Endothelial cell of umbilical vein (primary cell): ENCODE data around the gene ANKIB1. TPM values are rescaled to one million over a fixed set of nuclear protein-coding genes. Genes with fewer than 3 reads are reported as not detected.

Experiments used
- BruUV-seq: library from RNA; stranded (reverse); fragments of 400-500 nt; replicated peaks from 2 replicates; lab custom pipeline; 2021; lab: Mats Ljungman, UMichigan
- CTCF ChIA-PET: fragments of 300-600, 350-600 bp; sonication (Branson Sonifier 250); formaldehyde crosslinking; loops from one replicate; lab custom pipeline; 2021; ENCODE audit warnings: antibody characterized with exemption, inconsistent platforms; lab: Charles Lee
- POLR2A ChIA-PET: fragments of 300-600, 350-600 bp; sonication (Branson Sonifier 250); formaldehyde crosslinking; loops from one replicate; lab custom pipeline; 2021; ENCODE audit warnings: antibody characterized with exemption, inconsistent platforms; lab: Charles Lee
- DNase-seq: peaks from one replicate; pipeline ENCODE4 v3.0.0-alpha.2; 2011; ENCODE audit warnings: low read depth, low spot score
- FAIRE-seq: peaks from 2 replicates; lab custom pipeline; 2011; peaks lifted over from hg19 to GRCh38; lab: Jason Lieb, UNC
- H2AFZ ChIP-seq: 2 replicates; pipeline ENCODE4 v1.6.0; 2012; ENCODE audit warnings: low read depth, low read length, control low read depth, inconsistent platforms
- H3K27ac ChIP-seq: 2 replicates; pipeline ENCODE4 v1.5.1; 2011; ENCODE audit warnings: low read depth, mild to moderate bottlenecking, control low read depth, low read length, moderate library complexity; ENCODE audit not compliant: insufficient read depth
- H3K27me3 ChIP-seq, 2 experiments: 2 replicates each; pipeline versions ENCODE4 v1.6.0 to v1.6.1; 2011; ENCODE audit warnings: low read length in 2 of 2, mixed read lengths in 1 of 2; ENCODE audit not compliant: control insufficient read depth in 2 of 2, insufficient read depth in 2 of 2
- H3K36me3 ChIP-seq, 2 experiments: 2 replicates in 1 of 2; 3 replicates in 1 of 2; pipeline ENCODE4 v1.5.1; 2011; ENCODE audit warnings: low read length in 2 of 2, mild to moderate bottlenecking in 1 of 2, moderate library complexity in 1 of 2; ENCODE audit not compliant: control insufficient read depth in 2 of 2, insufficient read depth in 2 of 2; ENCODE audit errors: extremely low read depth in 1 of 2
- H3K4me1 ChIP-seq: 3 replicates; pipeline ENCODE4 v1.5.1; 2011; ENCODE audit warnings: mild to moderate bottlenecking, low read length; ENCODE audit not compliant: control insufficient read depth, insufficient read depth; ENCODE audit errors: extremely low read depth
- H3K4me2 ChIP-seq: 2 replicates; pipeline ENCODE4 v1.6.1; 2011; ENCODE audit warnings: low read length, control low read depth, mixed read lengths; ENCODE audit not compliant: insufficient read depth
- H3K4me3 ChIP-seq, 3 experiments: fragments of 200-600 bp in 1 of 3; sonication (generic), shearing (Covaris generic) in 1 of 3; replicated peaks in 1 of 3; 2 replicates each; pipeline ENCODE4 v1.5.1; 2011 to 2016; ENCODE audit warnings: control low read depth in 3 of 3, low read length in 3 of 3, mild to moderate bottlenecking in 2 of 3, inconsistent platforms in 1 of 3, low read depth in 1 of 3, moderate library complexity in 1 of 3; ENCODE audit not compliant: insufficient read depth in 1 of 3
- H3K79me2 ChIP-seq: 2 replicates; pipeline ENCODE4 v1.6.0; 2012; ENCODE audit warnings: low read length, inconsistent platforms; ENCODE audit not compliant: control insufficient read depth, insufficient read depth
- H3K9ac ChIP-seq: replicated peaks from 2 replicates; pipeline ENCODE3; 2011; ENCODE audit warnings: low read length, control low read depth; ENCODE audit not compliant: insufficient read depth; ENCODE audit errors: extremely low read depth
- H3K9me1 ChIP-seq: replicated peaks from 3 replicates; pipeline ENCODE4 v1.6.0; 2011; ENCODE audit warnings: mild to moderate bottlenecking, low read length; ENCODE audit not compliant: control insufficient read depth, insufficient read depth; ENCODE audit errors: extremely low read depth
- H3K9me3 ChIP-seq: replicated peaks from 2 replicates; pipeline ENCODE4 v1.5.1; 2012; ENCODE audit warnings: low read length, inconsistent platforms; ENCODE audit not compliant: control insufficient read depth, insufficient read depth
- H4K20me1 ChIP-seq: replicated peaks from 2 replicates; pipeline ENCODE3; 2011; ENCODE audit warnings: mild to moderate bottlenecking, low read length; ENCODE audit not compliant: control insufficient read depth, insufficient read depth; ENCODE audit errors: extremely low read depth
- CTCF ChIP-seq, 2 donors: IDR thresholded peaks; 1 replicate in 1 of 2; 2 replicates in 1 of 2; pipeline ENCODE4 v1.5.1; 2011; ENCODE audit warnings: low read length in 2 of 2, mild to moderate bottlenecking in 2 of 2, moderate library complexity in 2 of 2, control low read depth in 1 of 2, inconsistent platforms in 1 of 2, low read depth in 1 of 2; ENCODE audit not compliant: insufficient read depth in 1 of 2; ENCODE audit errors: extremely low read depth in 1 of 2
- EZH2 ChIP-seq: IDR thresholded peaks from 2 replicates; pipeline ENCODE4 v1.6.1; 2012; ENCODE audit warnings: borderline replicate concordance, low read depth, mild to moderate bottlenecking, moderate library complexity, low read length, inconsistent platforms; ENCODE audit not compliant: severe bottlenecking
- FOS ChIP-seq: IDR thresholded peaks from 2 replicates; pipeline ENCODE4 v1.6.1; 2011; ENCODE audit warnings: mild to moderate bottlenecking, low read length, moderate library complexity, borderline replicate concordance; ENCODE audit not compliant: insufficient read depth
- GATA2 ChIP-seq: IDR thresholded peaks from 2 replicates; pipeline ENCODE4 v1.7.0; 2011; ENCODE audit warnings: low read depth, mild to moderate bottlenecking, moderate library complexity, mixed read lengths, low read length; ENCODE audit not compliant: insufficient read length, insufficient read depth
- JUN ChIP-seq: IDR thresholded peaks from 2 replicates; pipeline ENCODE4 v1.6.1; 2011; ENCODE audit warnings: borderline replicate concordance, low read depth; ENCODE audit not compliant: insufficient read length, insufficient read depth
- MYC ChIP-seq: IDR thresholded peaks from one replicate; pipeline ENCODE4 v1.6.1; 2011; ENCODE audit warnings: mild to moderate bottlenecking, low read depth, low read length
- POLR2A ChIP-seq: IDR thresholded peaks from 2 replicates; pipeline ENCODE4 v1.6.1; 2012; ENCODE audit warnings: low read depth, mild to moderate bottlenecking, control low read depth, low read length
- POLR2AphosphoS5 ChIP-seq: IDR thresholded peaks from 2 replicates; pipeline ENCODE4 v1.6.1; 2012; ENCODE audit warnings: low read depth, mild to moderate bottlenecking, control low read depth, low read length, moderate library complexity; ENCODE audit not compliant: insufficient read depth
- dilution Hi-C: fragments of 300-500 bp; cut with MboI; formaldehyde crosslinking; loops from one replicate; pipeline ENCODE4 v1.15.0; 2019; ENCODE audit warnings: low sequenced_read_pairs; ENCODE audit not compliant: extremely low pct_ligation_motif_present
- intact Hi-C: fragments of 100-400 bp; cut with micrococcal nuclease; formaldehyde crosslinking; loops from one replicate; pipeline ENCODE4 v1.10.0; 2022
- polyA plus RNA-seq, 4 experiments: library from polyadenylated mRNA; depleted of rRNA in 3 of 4; stranded (reverse) in 3 of 4; unstranded in 1 of 4; fragments of >200 nt; gene quantifications; 2 replicates each; pipeline versions ENCODE4 v1.2.1 to v1.2.3, GENCODE V29; 2011 to 2012; ENCODE audit warnings: missing spikeins in 1 of 4
- total RNA-seq: library from RNA; stranded (reverse); gene quantifications from 2 replicates; pipeline ENCODE4 v1.2.3, GENCODE V29; 2021
- TF ChIP-seq, protein P1 (sequence below): IDR thresholded peaks from 2 replicates; pipeline ENCODE4 v1.6.1; 2011; ENCODE audit not compliant: insufficient read depth, insufficient read length

The ANKIB1 gene
- total and polyA plus RNA-seq, 2 donors (not counting 3 experiments of a cell fraction or from before 2014, with no cell fraction given), result 16.9 to 56.5 TPM

DNA sequence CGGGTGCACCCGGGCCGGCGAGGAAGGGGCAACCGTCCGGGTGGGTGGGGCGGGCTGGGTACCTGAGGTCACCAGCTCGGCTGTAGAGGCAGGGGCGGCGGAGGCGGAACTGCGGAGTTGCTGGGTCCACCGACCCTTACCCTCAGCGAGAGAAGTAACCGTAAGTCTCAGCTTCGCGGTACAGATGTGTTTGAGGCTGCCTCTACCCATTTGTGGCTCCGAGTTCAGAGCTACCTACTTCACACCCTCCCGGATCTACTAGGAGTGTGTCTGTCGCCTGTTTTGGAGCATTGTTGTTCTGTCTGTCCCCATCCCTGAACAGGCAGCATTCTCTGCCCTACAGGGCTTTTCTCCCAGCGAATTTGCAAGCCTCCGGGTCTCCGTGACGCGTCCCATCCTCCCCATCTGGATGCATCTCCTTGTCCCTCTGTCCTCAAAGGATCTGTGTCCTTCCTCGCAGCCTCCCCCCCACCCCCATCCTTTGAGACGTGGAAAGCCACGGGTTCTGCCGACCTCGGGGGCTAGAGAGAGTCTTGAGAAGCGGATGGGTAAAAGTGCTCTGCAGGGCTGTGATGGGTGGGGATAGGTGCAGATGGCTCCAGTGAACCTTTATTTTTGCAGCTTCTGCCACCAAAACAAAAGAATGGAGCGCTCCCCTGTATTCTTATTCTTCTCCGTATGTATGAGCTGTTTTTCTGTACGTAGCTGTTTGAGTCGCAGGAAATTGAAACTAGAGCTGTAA is 757 bp downstream of the ANKIB1 start:
- no peaks in the 10 kb centered on the region for H3K9me3 ChIP-seq
- dilution Hi-C loops (no loop called here), intact Hi-C loops (loop anchor here (1.0 to 10.0 kb wide), 5 partner anchors 112 to 811 kb away; partner anchors contain the start of genes CYP51A1, MTERF1, PEX1 and RBM48)
- peaks cover 4% of the 10 kb centered on the region for H4K20me1 ChIP-seq
- peaks cover 22% of the 10 kb centered on the region for H3K4me1 ChIP-seq
- H3K27ac ChIP-seq, result peak overlapping the region; percentile 52
- H3K4me3 ChIP-seq, result peak overlapping the region; percentile 99
- no peaks in the 10 kb centered on the region for H3K27me3 ChIP-seq
- H3K79me2 ChIP-seq, result peaks cover 68% of the 10 kb centered on the region
- TSS peak; percentile 15 for BruUV-seq
- no peak for TF ChIP-seq GATA2
- TF ChIP-seq POLR2A, result no peak
- TF ChIP-seq JUN, result no peak
- no peak for TF ChIP-seq POLR2AphosphoS5
- TF ChIP-seq EZH2, result no peak
- no peak for TF ChIP-seq CTCF (IDR thresholded peaks at IDR 0.05; ENCODE audit: extremely low read depth in 1 of 2, insufficient read depth in 1 of 2, low read depth in 1 of 2, low read length in 2 of 2)
- no peak for TF ChIP-seq FOS
- no peak for TF ChIP-seq MYC
- TF ChIP-seq, protein P1, sequence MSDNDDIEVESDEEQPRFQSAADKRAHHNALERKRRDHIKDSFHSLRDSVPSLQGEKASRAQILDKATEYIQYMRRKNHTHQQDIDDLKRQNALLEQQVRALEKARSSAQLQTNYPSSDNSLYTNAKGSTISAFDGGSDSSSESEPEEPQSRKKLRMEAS, result no peak
- FAIRE-seq (no peak), DNase-seq (peak; percentile 49)
- peak overlapping the region; percentile 95 for H2AFZ ChIP-seq
- ChIA-PET POLR2A (no interaction called here), CTCF (interaction anchor here (1.3 to 2.9 kb wide), 8 partner anchors 9 to 201 kb away, joined by 3 to 25 read pairs (median 5); partner anchors contain the start of genes CYP51A1, GATAD1 and LRRD1)
- peak overlapping the region; percentile 86 for H3K9ac ChIP-seq
- H3K9me1 ChIP-seq, result no peaks in the 10 kb centered on the region
- H3K4me2 ChIP-seq, result peak overlapping the region; percentile 99
- H3K36me3 ChIP-seq, result no peaks in the 10 kb centered on the region
